GM12872 (cell line): ENCODE results near the gene TRAK2.

Source experiments
- CTCF ChIP-seq: IDR thresholded peaks from 3 replicates; pipeline ENCODE4 v1.5.1; 2011; ENCODE audit warnings: low read depth, mild to moderate bottlenecking, low read length, moderate library complexity; ENCODE audit not compliant: insufficient read depth

TRAK2 gene

DNA sequence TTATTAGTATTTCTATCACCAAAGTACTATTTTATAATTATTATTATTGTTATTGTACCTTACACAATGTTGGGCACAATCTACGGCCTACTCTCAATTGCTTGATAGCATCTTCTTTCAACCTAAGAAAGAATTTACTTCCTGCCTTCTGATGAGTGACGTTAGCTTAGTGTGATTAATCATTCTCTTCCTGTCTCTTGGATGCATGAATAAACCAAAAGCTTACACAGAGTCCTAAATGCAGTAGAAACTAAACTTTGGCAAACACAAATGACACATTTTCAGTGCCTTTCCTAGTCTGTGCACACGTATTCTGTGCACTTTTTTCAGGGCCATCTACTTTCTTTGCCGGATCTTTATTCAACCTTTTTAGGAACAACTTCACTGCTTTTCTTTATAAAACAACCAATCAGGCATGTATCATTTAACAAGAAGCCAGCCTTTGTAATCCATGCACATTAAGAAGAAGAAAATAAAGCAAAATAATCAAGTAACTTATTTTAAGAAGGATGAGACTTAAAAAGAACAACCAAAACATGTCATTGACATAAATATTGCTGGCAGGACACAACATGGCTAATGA, 19.1 kb downstream of the TRAK2 start:
- TF ChIP-seq CTCF = no peak

DNA sequence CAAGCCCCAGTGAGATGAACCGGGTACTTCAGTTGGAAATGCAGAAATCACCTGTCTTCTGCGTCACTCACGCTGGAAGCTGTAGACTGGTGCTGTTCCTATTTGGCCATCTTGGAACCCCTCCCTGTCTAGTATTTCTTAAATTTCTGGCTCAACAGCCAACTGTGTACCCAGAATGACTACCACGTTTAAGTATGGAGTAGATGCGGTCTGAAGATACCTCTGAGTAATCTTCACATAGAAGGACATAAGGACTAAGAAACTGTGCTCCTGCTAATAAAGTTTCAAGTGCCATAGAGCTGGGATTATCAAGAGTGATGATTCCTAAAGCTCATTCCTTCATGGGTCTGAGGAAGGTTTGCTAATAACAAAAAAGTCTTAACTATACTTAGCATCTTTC, 20.4 kb downstream of the TRAK2 start:
- no peak for TF ChIP-seq CTCF

- no peak for TF ChIP-seq CTCF
Measured at GRCh38 chr2:201425952-201426351, 25.3 kb downstream of the TRAK2 start.

DNA sequence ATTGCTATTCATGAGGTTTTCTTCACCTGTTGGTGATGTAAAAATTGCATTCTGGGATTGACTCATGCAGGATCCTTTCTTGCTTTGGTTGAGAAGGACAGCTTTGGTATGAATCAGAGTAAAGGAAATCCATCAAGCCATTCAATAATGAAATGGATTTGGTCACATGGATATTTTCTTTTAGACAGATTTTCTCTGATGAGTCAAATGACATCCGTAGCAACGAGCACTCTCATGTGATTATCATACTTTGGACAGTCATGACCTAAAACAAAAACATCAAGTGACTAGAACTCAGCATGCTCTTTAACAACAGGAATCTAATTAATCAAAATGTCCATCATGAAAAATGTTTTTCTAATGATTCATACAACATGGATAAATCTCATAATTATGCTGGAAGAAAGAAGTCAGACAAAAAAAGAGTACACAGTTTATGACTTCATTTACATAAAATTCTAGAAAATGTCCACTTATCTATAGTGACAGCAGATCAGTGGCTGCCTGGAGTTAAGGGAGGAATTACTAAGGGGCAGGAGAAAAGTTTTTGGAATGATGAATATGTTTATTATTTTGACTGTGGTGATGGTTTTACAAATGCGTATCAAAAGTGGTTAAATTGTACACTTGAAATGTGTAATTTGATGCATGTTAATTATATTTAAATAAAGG, 30.7 kb downstream of the TRAK2 start:
- TF ChIP-seq CTCF = no peak

- TF ChIP-seq CTCF = no peak
Measured at GRCh38 chr2:201419986-201420385, 31.3 kb downstream of the TRAK2 start.

DNA sequence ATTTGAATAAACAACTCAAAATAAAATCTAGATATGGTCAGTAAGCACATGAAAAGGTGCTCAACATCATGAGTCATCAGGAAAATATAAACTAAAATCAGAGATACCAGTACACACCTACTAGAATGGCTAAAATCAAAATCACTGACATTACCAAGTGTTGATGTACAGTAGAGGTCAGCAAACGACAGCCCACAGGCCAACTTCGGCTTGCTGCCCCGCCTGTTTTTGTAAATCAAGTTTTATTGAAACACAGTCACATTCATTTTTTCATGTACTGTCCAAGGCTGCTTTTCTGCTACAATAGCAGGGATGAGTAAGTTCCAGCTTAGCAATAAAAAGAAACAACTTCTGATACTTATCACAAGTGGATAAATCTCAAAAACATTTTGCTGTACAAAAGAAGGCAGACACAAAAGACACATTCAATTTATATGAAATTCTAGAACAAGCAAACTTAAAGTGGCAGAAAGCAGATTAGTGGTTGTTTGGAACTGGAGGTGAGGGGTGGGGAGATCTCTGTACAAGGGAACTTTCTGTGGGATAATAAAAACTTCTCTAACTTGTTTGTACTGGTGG, 32.1 kb downstream of the TRAK2 start:
- no peak for TF ChIP-seq CTCF

- no peak for TF ChIP-seq CTCF
Measured at GRCh38 chr2:201415149-201415548, 36.1 kb downstream of the TRAK2 start.
